Glomerular visceral epithelial cell (primary cell): ENCODE results near the gene HEPHL1.
"Not testable (repeated sequence)": the region's sequence is repeated elsewhere in the genome, so short reads cannot be mapped to it uniquely, and the experiment has no call there.

ENCODE experiments used
- DNase-seq: peaks from one replicate; pipeline ENCODE4 v3.0.0-alpha.2; 2016; ENCODE audit errors: extremely low spot score

Gene HEPHL1

GRCh38 chr11:94084164-94084563, 63.0 kb downstream of the HEPHL1 start:
- no peak for DNase-seq

- DNase-seq, result no peak
These were observed 67.8 kb downstream of the HEPHL1 start for GRCh38 chr11:94088906-94089305.

- DNase-seq, result no peak
These were observed 68.2 kb downstream of the HEPHL1 start for GRCh38 chr11:94089341-94089740.

DNA sequence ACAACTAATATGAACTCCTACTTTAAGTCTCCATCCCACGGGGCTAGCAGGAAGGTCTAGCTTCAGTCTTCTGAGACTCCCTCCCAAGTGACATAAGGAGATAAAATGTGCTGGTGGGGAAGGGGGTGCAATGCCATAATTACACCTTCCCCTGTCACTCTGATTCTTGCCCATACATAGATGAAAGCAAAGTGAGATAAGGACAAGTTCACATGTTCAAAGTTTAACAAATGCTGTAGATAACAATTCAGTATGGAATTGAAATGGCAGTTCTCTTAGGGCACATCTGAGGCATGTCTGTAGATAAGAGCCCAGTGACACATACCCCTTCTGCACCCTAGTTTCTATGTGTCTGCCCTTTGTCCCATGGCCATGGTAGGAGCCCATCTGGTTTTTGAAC, 69.2 kb downstream of the HEPHL1 start:
- DNase-seq, result no peak

DNA sequence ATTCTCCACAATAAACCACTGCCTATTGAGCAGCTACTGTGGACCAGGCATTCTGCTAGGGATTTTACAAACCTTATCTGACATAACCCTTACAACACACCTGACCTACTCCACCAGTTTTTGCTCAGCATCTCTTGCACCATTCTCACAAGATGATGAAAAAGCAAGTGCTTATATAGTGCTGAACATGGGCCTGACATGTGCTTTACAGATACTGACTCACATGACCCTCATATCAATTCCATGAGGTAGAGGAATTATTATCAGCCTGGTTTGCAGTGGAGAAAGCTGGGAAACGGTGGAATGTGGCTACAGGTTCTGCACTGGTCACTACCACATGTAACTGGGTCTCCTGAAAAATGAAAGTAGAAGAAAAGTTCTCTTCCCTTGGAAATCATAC, 69.9 kb downstream of the HEPHL1 start:
- DNase-seq, result no peak

DNA sequence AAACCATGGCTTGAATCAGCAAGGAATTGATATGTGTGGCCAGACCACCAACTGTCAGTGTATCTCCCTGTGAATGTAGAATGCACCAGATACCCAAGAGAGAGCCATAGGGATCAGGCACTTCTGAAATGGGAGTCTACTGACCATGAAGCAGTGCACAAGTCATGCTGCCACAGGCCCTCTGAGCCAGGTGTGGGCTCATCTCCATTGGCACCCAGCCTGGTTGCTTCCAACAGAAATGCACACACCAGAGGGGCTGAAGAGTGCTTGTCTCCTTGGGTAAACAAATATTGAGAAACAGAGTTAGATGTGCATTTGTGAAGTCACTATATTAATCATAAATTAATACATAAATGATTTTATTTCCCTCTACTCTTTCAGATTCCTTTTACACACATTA, 79.1 kb downstream of the HEPHL1 start:
- no peak for DNase-seq

- DNase-seq, result no peak
These were observed 82.3 kb downstream of the HEPHL1 start for GRCh38 chr11:94103471-94103870.

DNA sequence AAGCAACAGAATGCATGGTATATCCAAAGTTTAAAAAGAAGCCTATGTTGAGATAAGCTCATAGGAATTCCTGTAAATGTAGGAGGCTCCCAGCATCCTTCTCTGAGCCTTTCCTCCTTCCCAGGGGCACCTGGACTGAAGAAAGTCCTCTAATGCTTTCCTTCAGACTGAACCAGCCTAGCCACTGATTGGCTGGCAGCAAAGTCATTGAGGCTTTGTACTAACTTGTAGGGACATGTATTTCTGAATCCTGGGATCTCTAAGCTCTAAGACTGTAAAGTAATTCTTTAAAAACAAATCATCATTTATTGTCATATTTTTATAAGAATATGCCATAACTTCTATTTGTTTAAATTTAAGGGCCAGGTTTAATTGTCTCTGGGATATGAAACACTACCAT, 83.6 kb downstream of the HEPHL1 start:
- DNase-seq, result no peak

DNA sequence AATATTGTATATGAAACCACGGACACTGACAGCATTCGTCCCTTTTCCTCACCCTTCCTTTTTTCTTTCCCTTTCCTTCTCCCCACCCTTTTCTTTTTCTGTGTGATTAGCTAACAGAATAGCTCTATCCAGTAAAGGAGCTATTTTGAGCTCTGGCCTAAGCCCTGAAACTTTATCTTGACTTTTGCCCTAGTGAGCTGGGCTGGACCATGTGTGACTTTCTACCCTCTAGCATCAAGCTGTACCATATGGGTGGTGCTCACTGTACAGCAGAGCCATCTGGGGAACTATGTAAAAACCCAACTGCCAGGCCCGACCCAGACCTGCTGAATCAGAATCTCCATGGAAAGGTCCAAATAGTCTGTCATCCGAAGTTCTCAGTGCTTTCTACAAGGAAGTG, 85.6 kb downstream of the HEPHL1 start:
- no peak for DNase-seq

DNA sequence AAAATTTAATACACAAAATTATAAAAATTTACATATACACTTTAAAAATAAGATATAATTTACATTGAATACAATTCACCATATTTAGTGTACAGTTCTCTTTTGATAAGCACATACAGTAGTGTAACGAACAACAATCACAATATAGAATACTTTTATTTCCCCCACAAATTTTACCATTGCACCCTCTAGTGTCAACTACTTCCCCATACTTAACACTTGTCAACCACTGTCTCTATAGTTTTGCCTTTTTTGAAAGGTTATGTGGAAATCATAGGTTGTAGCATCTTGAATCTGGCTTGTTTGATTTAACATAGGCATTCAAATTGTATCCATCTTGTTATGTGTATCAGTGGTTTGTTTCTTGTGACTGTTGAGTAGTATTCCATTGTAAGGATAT, 86.2 kb downstream of the HEPHL1 start:
- no peak for DNase-seq

DNA sequence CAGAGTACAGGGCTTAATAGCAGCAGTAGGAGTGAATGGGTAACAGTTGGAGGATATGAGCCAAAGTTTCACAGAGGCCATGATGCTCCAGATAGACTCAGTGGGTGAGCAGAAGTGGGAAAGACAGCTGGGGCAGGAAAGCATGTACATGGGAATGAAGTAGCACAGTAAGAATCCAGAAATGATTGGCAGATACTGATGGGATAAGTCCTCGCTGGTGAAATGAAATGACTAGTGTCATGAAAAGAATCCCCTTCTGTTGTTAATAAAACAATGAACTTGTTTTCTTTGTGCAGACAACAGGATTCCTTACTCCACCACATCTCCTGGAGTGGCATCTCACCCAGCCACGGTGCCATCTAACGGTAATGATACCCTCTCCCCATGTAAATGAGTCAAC, 90.1 kb downstream of the HEPHL1 start:
- DNase-seq, result no peak

GRCh38 chr11:94111660-94112059, 90.5 kb downstream of the HEPHL1 start:
- no peak for DNase-seq

GRCh38 chr11:94112206-94112953, 91.2 kb downstream of the HEPHL1 start:
- DNase-seq, result no peak

GRCh38 chr11:94117197-94117574, 96.0 kb downstream of the HEPHL1 start:
- no peak for DNase-seq

GRCh38 chr11:94117871-94118270, 96.7 kb downstream of the HEPHL1 start:
- no peak for DNase-seq

DNA sequence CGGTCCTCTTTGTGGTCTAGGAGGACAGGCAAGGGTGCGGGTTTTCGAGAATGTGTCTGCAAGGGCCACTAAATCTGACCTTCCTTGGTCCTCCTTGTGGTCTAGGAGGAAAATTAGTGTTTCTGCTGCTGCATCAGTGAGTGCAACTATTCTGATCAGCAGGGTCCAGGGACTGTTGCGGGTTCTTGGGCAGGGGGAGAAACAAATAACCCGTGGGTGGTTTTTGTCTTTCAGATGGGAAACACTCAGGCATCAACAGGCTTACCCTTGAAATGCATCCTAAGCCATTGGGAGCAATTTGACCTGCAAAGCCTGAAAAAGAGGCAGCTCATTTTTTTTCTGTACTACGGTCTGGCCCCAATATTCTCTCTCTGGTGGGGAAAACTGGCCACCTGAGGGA, 98.5 kb downstream of the HEPHL1 start:
- not testable (repeated sequence) for DNase-seq

GRCh38 chr11:94120516-94120915, 99.4 kb downstream of the HEPHL1 start:
- DNase-seq, result not testable (repeated sequence)

DNA sequence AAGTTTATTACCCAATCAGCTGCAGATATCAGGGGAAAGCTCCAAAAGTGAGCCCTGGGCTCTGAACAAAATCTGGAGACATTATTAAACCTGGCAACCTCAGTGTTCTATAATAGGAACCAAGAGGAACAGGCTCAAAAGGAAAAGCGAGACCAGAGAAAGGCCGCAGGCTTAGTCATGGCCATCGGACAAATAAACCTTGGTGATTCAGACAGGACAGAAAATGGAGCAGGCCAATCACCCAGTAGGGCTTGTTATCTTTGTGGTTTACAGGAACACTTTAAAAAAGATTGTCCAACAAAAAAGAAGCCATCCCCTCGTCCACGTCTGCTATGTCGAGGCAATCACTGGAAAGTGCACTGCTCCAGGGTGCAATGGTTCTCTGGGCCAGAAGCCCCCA, 99.8 kb downstream of the HEPHL1 start:
- no peak for DNase-seq

DNA sequence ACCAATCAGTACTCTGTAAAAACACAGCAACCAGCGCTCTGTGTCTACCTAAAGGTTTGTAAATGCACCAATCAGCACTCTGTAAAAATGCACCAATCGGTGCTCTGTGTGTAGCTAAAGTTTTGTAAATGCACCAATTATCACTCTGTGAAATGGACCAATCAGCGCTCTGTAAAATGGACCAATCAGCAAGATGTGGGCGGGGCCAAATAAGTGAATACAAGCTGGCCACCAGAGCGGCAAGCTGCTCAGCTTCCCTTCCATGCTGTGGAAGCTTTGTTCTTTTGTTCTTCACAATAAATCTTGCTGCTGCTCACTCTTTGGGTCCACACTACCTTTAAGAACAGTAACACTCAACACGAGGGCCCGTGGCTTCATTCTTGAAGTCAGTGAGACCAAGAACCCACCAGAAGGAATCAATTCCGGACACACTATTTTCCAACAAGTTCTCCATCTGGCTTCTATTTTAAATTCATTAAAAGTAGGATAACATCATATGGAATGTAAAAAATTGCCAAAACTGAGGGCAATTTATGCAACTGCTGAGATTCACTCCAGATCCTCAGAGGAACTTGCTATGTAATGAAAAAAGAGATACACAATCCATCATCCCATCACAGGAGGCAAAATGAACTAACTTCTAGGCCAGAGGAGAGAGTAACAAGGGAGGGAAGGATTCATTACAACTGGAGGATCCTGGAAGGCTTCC, 104.4 kb downstream of the HEPHL1 start:
- no peak for DNase-seq

DNA sequence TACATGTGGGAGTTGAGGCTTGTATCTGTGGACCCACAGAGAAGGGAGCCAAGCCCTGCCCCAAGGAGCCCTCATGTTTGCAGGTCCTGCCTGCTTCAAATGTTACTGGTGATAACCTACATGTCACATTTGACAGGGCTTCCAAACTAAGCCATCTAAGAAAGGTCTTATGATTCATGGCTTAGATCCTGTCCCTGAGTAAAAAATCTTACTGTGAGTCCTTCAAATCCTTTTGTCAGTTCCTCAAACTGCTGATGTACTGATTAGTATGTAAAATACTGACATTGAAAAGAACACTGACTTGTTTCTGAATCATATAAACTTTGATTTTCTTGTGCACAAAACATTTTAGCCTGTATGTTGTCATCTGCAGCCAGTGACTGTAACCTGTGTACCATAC, 106.5 kb downstream of the HEPHL1 start:
- no peak for DNase-seq

- DNase-seq, result no peak
These were observed 107.2 kb downstream of the HEPHL1 start for GRCh38 chr11:94128291-94128745.

DNA sequence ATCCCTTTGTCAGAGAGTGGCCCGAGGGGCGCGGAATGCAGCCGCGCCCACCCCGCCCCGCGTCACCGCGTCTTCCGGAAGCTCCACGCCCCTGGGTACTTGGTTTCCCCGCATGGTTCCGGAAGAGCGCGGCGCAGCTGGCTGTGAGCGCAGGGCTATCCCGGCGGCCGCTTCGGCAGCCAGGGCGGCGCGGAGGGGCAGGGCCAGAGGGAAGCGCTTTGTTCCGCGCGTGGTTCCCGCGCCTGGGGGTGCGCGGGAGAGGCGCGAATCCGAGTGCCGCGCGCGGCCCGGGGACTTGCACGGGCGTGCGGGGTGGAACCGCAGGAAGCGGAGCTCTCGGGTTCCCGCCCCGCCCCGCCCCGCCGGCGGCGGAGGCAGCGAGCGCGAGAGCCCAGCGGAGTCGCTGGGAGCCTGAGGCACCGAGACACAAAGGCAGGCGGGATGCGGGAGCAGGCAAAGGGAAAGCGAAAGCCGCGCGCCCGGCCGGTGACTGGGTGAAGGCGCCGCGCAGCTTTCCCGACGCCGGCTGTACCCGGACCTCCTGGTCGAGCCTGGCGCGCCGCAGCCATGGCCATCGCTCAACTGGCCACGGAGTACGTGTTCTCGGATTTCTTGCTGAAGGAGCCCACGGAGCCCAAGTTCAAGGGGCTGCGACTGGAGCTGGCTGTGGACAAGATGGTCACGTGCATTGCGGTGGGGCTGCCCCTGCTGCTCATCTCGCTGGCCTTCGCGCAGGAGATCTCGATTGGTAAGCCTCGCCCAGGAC, 107.8 kb downstream of the HEPHL1 start, which contains the start of gene PANX1:
Gene PANX1, plus strand, starts transcription at position 96 of the 766 bp plus-strand sequence. Its CDS starts 472 bp downstream, at position 568.
- peak; percentile 87 for DNase-seq
